Activated naive CD4-positive, alpha-beta T cell treated with anti-CD3 and anti-CD28 coated beads for 36 hours (primary cell): Measurements from ENCODE around the gene GNAS-AS1. TPM values are rescaled to one million over a fixed set of nuclear protein-coding genes. Genes with fewer than 3 reads are reported as not detected.
A peak's percentile ranks its signal among the peaks of the same experiment; 100 is the strongest.

Source experiments
- CTCF ChIA-PET: fragments of 350-600 bp; sonication (Branson Sonifier 250); formaldehyde crosslinking; loops from one replicate; lab custom pipeline; 2021; ENCODE audit warnings: antibody characterized with exemption; lab: Charles Lee
- DNase-seq: peaks from one replicate; pipeline ENCODE4 v3.0.0-alpha.2; 2020
- H3K27ac Mint-ChIP-seq: one replicate; pipeline ENCODE4 v1.8.0; 2021; ENCODE audit warnings: mild to moderate bottlenecking, mixed read lengths
- H3K27me3 Mint-ChIP-seq: one replicate; pipeline ENCODE4 v1.8.0; 2021; ENCODE audit warnings: low read depth, mixed read lengths
- H3K36me3 Mint-ChIP-seq: one replicate; pipeline ENCODE4 v1.8.0; 2021; ENCODE audit warnings: low read depth, mixed read lengths
- H3K4me1 Mint-ChIP-seq: one replicate; pipeline ENCODE4 v1.8.0; 2021; ENCODE audit warnings: low read depth, mixed read lengths
- H3K4me3 Mint-ChIP-seq: one replicate; pipeline ENCODE4 v1.8.0; 2021; ENCODE audit warnings: mild to moderate bottlenecking, moderate library complexity, mixed read lengths
- H3K9me3 Mint-ChIP-seq: one replicate; pipeline ENCODE4 v1.8.0; 2021; ENCODE audit warnings: mixed read lengths
- intact Hi-C: fragments of 100-400 bp; cut with micrococcal nuclease; formaldehyde crosslinking; loops from one replicate; pipeline ENCODE4 v1.15.1; 2023
- total RNA-seq, 2 experiments: library from RNA; stranded (reverse); gene quantifications; one replicate each; pipeline ENCODE4 v1.2.3, GENCODE V29; 2021

Gene GNAS-AS1
- total RNA-seq: 1 to 10 TPM; 1.6 to 1.9 TPM

DNA sequence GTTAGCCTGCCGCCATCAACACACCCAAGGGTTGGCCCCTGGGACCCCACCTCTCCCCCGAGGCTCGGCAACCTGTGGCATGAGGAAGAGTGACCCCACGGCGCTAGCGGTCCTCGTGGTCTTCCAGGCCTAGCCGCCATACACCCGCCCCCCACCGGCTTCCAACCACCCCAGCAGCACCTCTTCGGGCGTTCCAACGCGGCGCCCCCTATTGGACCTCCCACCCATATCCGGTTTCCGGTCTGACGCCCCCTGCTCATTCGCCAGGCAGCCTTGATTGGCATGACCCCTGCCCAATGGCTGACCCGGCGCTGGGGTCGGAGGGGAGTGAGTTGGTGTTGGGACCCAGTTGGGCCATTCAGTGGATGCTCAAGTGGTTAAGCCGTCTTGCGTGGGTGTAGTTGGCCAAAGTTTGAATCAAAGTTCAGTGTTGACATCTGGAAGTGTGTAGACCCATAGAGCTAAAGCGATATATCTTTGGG, at the start of gene GNAS-AS1:
Gene GNAS-AS1, minus strand, starts transcription at position 210 of the 482 bp plus-strand sequence.
- Mint-ChIP-seq H3K4me1 (peaks cover 19% of the 10 kb centered on the region), H3K9me3 (no peaks in the 10 kb centered on the region), H3K27ac (no peak within 1 kb of the TSS), H3K27me3 (peaks cover 27% of the 10 kb centered on the region), H3K36me3 (no peaks in the 10 kb centered on the region), H3K4me3 (peak within 1 kb of the TSS; percentile 81)
- CTCF ChIA-PET: no interaction called here
- peak; percentile 92 for DNase-seq
- intact Hi-C loops: loop anchor here (5.0 kb wide), 2 partner anchors 368 to 613 kb away; no protein-coding TSS in a partner anchor

DNA sequence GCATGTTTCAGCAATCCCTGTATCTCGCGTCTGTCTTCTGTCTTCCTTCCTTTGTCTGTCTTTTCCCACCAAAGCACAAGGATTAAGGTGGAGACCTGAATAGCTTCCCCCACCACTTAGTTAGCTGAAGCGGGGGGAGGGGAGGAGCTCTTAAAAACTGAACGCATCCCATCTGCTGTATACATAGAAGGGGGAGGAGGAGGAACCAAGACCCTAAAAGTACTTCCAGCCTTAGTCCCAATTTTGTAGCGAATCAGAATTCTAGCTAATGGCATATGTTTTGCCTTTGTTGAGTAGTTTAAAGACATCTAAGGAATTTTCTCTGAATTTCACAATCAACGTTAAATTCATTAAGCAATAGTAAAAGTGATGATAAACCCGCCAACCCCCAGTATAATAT, 49.7 kb upstream of the GNAS-AS1 start:
- DNase-seq: no peak
- Mint-ChIP-seq H3K4me1 (peaks cover 51% of the 10 kb centered on the region), H3K9me3 (no peaks in the 10 kb centered on the region), H3K27me3 (no peaks in the 10 kb centered on the region), H3K36me3 (peaks cover 49% of the 10 kb centered on the region), H3K27ac (no peak overlapping the region), H3K4me3 (no peak overlapping the region)
- intact Hi-C loops: no loop called here
- CTCF ChIA-PET: no interaction called here

DNA sequence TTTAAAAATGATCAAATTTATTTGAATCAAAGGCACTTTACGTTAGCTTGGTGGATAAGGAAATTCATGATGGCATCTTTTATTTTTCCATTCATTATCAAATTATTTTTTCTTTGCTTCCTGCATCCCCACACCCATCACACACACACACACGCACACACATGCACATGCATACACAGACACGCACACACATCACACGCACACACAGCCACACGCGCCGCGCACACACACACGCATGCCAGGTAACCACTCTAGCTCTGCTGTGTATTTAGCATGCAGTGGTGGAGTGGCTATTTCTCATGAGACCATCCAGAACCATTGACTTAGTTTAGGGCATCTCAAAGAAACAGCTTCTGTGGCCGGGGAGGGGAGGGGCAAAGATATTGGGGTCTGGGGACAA, 48.8 kb upstream of the GNAS-AS1 start:
- Mint-ChIP-seq H3K27me3 (no peaks in the 10 kb centered on the region), H3K9me3 (no peaks in the 10 kb centered on the region), H3K27ac (no peak overlapping the region), H3K4me1 (peaks cover 52% of the 10 kb centered on the region), H3K36me3 (peaks cover 50% of the 10 kb centered on the region), H3K4me3 (no peak overlapping the region)
- intact Hi-C loops: no loop called here
- CTCF ChIA-PET: no interaction called here
- DNase-seq: no peak

DNA sequence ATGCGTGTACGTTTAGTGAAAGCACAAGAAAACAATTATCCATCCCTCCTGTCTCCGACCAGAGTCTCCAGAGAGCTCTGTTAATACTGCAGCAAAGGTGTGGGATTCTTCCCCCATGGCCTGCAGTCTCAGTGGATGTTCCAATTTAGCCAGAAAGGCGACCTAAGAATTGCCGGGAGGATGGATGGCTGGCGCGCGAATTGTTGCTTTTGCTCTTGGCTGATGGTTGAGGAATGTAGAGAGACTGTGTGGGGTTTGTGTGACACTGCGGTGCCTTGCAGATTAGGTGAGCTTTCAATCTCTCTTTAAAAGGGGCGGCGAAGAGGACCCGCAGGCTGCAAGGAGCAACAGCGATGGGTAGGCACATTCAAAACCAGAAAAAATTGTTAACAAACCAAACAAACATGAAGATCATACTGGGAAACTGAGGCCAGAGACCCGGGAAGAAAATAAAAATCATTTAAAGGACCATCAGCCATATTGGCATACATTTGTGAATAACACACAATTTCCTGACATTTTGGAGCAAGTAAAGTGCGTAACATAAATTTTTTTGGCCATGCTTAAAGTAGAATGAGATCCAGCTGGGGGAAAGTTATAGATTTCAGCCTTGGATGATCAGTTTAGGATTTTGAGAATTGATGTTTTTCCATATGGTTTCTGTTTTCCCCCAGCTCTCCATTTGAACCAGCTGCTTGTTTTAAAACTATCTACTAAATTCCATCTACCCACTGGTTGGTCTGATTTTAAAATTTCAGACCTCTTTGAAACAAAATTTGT, 48.1 kb upstream of the GNAS-AS1 start:
- H3K27me3 Mint-ChIP-seq: no peaks in the 10 kb centered on the region
- DNase-seq: no peak
- H3K4me1 Mint-ChIP-seq: peaks cover 56% of the 10 kb centered on the region
- H3K9me3 Mint-ChIP-seq: no peaks in the 10 kb centered on the region
- peaks cover 48% of the 10 kb centered on the region for H3K36me3 Mint-ChIP-seq
- intact Hi-C loops: no loop called here
- CTCF ChIA-PET: interaction anchor here (0.6 kb wide), 1 partner anchor 135 kb away, joined by 4 read pairs; no protein-coding TSS in a partner anchor
- H3K27ac Mint-ChIP-seq: no peak overlapping the region
- H3K4me3 Mint-ChIP-seq: no peak overlapping the region

DNA sequence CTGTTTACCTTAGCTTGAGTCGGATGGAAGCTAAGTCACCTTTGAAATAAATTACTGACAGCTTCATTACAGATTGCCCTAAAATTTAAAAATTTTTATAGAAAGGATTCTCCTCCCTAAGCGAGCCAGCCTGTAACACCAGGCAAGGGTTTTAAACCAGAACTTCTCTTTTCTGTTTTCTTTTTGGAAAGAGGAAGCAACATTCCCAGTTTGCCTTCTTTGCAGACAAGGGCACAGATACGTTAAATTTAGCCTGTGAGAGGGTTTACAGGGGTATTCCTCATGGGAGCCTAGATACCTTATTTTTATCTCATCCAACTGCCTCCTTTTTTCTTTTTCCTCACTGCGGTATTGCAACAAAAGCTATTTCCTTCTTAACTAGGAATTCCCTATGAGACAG, 46.8 kb upstream of the GNAS-AS1 start:
- Mint-ChIP-seq H3K4me3 (no peak overlapping the region), H3K9me3 (no peaks in the 10 kb centered on the region), H3K27me3 (no peaks in the 10 kb centered on the region), H3K27ac (no peak overlapping the region), H3K36me3 (peaks cover 42% of the 10 kb centered on the region), H3K4me1 (peaks cover 58% of the 10 kb centered on the region)
- DNase-seq: no peak
- intact Hi-C loops: no loop called here
- CTCF ChIA-PET: no interaction called here

DNA sequence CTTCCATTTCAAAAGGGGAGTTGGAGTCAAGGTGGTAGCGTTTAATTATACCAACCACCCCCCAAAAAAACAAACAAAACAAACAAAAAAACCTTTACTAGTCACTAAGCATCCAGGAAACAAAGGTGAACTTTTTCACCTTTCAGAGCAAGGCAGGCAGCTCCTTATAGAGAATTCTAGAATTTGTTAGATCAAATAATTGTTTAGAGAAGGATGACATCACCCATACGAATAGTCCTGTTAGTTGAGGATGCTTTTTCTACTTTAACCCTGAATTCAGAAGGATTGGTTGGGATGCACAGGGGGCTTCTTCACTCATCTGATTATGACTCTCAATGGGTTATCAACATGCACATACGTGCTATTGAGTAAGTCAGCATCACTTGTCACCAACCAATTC, 46.1 kb upstream of the GNAS-AS1 start:
- peak overlapping the region; percentile 86 for H3K27ac Mint-ChIP-seq
- no peaks in the 10 kb centered on the region for H3K9me3 Mint-ChIP-seq
- no peaks in the 10 kb centered on the region for H3K27me3 Mint-ChIP-seq
- H3K4me1 Mint-ChIP-seq: peaks cover 55% of the 10 kb centered on the region
- intact Hi-C loops: no loop called here
- peaks cover 39% of the 10 kb centered on the region for H3K36me3 Mint-ChIP-seq
- no peak for DNase-seq
- CTCF ChIA-PET: no interaction called here
- H3K4me3 Mint-ChIP-seq: no peak overlapping the region

DNA sequence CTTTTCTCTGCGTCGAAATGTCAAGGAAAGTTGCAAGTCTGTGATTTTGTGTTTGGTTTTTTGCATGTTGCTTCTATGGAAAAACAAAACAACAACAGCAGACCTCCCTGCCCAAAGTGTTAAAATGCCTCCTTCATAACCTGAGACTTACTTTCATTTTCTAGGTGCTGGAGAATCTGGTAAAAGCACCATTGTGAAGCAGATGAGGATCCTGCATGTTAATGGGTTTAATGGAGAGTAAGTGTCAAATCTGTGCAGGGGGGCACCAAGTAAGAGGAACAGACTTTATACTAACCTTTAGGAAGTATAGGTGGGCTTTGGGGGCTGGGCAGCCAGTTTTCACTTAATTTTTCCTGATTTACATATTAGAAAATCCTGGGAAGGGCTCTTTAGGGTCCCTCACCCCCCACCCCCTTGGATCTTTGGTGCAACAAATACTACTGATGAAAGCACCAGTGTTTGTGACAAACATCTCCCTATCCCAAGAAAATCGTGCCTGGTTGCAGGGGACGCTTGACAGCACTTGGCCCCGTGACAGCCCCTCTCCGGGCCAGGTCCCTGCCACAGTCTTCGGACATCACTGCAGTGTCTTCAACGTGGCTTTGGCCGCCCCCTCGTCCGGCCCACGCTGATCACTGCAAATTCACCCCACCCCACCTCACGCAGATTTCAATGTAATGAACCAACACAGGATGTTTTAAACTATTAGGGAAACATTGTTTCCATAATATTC, 44.9 kb upstream of the GNAS-AS1 start:
- no peak for DNase-seq
- intact Hi-C loops: no loop called here
- H3K4me3 Mint-ChIP-seq: peak overlapping the region; percentile 50
- peaks cover 55% of the 10 kb centered on the region for H3K4me1 Mint-ChIP-seq
- CTCF ChIA-PET: no interaction called here
- peak overlapping the region; percentile 86 for H3K27ac Mint-ChIP-seq
- no peaks in the 10 kb centered on the region for H3K27me3 Mint-ChIP-seq
- H3K9me3 Mint-ChIP-seq: no peaks in the 10 kb centered on the region
- peaks cover 37% of the 10 kb centered on the region for H3K36me3 Mint-ChIP-seq

DNA sequence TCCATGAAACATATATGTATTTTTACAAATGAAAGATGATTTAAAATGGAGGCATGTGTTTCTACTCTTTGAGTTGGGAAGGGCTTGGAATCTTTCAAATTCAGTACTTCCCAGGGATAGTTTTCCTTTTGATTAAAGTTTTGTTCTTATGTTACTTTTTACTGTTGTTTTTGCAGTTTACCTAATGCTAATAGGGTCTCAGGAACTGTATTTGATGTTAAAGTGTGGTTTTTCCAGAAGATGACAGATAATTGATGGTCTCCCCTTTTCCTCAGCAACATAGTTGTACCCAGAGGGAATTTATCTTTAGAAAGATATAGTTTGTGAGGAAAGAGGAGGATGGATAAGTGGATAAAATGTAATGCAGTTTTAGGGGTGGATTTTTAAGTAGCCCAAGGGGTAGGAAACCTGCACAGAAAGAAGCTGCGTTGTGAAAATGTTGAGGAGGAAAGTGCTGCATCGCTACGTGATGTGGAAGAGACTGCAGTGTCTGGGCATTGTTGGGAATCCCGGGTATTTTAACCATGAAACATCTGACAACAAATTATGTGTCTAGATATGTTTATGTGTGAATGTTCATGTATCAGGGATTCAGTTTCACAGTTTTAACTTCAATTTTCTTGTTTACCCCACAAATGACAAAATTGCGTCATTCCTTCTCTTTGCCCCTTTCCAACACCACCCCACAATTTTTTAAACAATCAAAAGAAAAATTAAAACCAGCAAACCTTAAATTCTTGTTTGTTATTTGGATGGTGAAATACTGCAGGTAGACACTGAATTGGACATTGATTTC, 44.1 kb upstream of the GNAS-AS1 start:
- CTCF ChIA-PET: no interaction called here

DNA sequence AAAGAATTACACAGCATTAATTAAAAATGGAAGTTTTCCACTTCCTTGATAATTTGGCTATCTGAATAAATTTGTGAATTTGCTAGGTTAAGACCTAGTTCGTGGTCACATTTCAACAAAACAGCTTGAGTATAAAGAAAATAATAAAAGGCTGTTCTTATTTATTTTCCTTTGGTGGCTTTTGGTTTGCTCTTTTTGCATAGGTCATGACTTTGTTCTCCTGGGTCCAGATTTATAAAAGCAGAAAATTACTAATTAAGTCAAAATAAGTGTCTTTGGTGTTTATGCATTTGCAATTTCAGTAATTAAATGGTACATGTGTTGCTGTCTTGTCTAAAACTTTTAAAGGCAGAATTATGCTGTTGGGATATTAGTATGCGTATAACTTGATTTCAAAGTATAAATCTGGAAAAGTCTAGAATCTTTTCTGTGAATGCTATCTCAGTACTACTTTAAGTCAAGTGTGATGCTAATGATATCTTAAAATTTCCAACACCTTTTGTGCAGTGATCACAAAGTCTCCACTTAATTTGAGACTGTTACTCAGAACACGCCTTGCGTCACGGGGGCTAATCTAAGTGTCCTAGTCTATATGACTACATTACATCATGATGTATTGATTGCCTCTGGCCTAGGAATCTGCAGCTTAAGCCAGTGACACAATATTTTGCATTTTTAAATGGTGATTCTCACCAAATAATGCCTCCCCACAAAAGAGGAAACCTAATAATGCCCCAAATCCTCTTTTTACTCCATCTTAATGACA, 42.8 kb upstream of the GNAS-AS1 start:
- H3K4me3 Mint-ChIP-seq: peak overlapping the region; percentile 64
- intact Hi-C loops: loop anchor here (1.0 to 5.0 kb wide), 6 partner anchors 139 to 587 kb away; partner anchors contain the start of genes ATP5F1E and VAPB
- DNase-seq: peak; percentile 82
- peaks cover 45% of the 10 kb centered on the region for H3K4me1 Mint-ChIP-seq
- H3K9me3 Mint-ChIP-seq: no peaks in the 10 kb centered on the region
- peaks cover 32% of the 10 kb centered on the region for H3K36me3 Mint-ChIP-seq
- H3K27me3 Mint-ChIP-seq: no peaks in the 10 kb centered on the region
- CTCF ChIA-PET: interaction anchor here (0.7 kb wide), 1 partner anchor 87 kb away, joined by 4 read pairs; no protein-coding TSS in a partner anchor
- peak overlapping the region; percentile 86 for H3K27ac Mint-ChIP-seq

More for the DNA sequence above, 44.1 kb upstream of the GNAS-AS1 start:
- Mint-ChIP-seq H3K9me3 (no peaks in the 10 kb centered on the region), H3K27ac (peak overlapping the region; percentile 86), H3K36me3 (peaks cover 37% of the 10 kb centered on the region), H3K27me3 (no peaks in the 10 kb centered on the region), H3K4me3 (peak overlapping the region; percentile 50), H3K4me1 (peaks cover 51% of the 10 kb centered on the region)
- DNase-seq: no peak
- intact Hi-C loops: loop anchor here (5.0 kb wide), 1 partner anchor 508 kb away; the partner anchor contains the start of gene VAPB

DNA sequence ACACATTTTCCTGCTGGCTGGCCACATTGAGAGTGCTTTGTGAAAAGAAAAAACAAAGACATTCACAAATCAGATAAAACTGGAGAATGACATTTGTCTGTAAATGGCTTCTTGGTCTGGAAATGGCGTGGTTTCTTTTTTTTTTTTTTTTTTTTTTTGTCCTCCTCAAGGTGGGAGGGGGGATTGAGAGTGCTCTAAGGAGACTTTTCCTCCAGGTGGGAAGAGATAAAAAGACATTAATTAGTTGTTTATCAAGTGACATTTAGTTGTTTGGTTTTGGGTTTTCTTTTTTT, 42.2 kb upstream of the GNAS-AS1 start:
- Mint-ChIP-seq H3K9me3 (no peaks in the 10 kb centered on the region), H3K27ac (peak overlapping the region; percentile 98), H3K27me3 (no peaks in the 10 kb centered on the region), H3K4me1 (peaks cover 46% of the 10 kb centered on the region), H3K36me3 (peaks cover 30% of the 10 kb centered on the region), H3K4me3 (peak overlapping the region; percentile 94)
- intact Hi-C loops: loop anchor here (1.0 to 5.0 kb wide), 8 partner anchors 14 to 586 kb away; partner anchors contain the start of genes ATP5F1E, NELFCD and VAPB
- CTCF ChIA-PET: interaction anchor here (0.7 kb wide), 1 partner anchor 88 kb away, joined by 4 read pairs; no protein-coding TSS in a partner anchor
- no peak for DNase-seq

DNA sequence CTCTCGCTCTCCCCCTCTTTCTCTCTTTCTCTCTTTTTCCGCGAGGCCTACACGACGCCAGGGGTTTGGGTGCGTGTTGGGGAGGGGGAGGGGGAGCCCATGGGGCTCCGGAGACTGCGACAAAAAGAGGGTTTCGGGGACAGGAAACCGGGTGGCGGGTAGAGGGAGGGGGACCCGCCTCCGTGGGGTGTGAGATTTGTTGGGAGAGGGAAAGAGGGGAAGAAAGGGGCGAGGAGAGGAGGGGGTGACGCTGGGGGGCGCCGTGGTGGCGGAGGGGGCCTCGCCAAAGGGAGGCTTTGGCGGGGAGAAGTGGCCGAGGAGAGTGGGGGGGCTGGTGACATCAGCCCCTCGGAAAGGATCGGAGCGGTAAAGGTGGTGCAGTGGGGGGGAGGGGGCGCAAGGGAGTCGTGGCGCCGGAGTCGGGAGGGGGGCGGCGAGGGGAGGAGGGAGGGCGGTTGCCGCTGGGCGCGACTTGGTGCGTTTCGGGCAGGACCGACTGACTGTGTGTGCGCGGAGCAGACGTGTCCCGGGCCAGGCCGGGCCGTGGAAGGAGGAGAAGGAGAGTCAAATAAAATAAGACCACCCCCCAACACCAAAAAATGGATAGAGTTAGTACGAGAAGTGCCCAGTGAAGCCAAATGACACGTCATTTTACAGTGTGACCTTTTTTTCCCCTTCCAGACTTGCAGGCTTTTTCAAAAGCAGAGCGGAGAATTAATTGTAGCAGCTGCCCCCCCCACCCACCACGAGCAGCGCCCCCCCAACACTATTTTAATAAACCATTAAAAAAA, 41.6 kb upstream of the GNAS-AS1 start:
- Mint-ChIP-seq H3K9me3 (no peaks in the 10 kb centered on the region), H3K27me3 (no peaks in the 10 kb centered on the region), H3K4me1 (peaks cover 46% of the 10 kb centered on the region), H3K4me3 (peak overlapping the region; percentile 94), H3K36me3 (peaks cover 28% of the 10 kb centered on the region), H3K27ac (peak overlapping the region; percentile 98)
- intact Hi-C loops: loop anchor here (1.0 to 5.0 kb wide), 7 partner anchors 15 to 586 kb away; partner anchors contain the start of genes NELFCD and VAPB
- DNase-seq: peak; percentile 81
- CTCF ChIA-PET: no interaction called here
